HG02981 (cell line): Measurements from ENCODE around the gene SLC26A8.
"Not testable (repeated sequence)": the region's sequence is repeated elsewhere in the genome, so short reads cannot be mapped to it uniquely, and the experiment has no call there.

Source experiments
- ATAC-seq: cut with Tn5 transposase; IDR thresholded peaks from one replicate; pipeline ENCODE4 v1.9.1; 2021; ENCODE audit warnings: mild to moderate bottlenecking, moderate library complexity; ENCODE audit not compliant: unreplicated experiment

The SLC26A8 gene

DNA sequence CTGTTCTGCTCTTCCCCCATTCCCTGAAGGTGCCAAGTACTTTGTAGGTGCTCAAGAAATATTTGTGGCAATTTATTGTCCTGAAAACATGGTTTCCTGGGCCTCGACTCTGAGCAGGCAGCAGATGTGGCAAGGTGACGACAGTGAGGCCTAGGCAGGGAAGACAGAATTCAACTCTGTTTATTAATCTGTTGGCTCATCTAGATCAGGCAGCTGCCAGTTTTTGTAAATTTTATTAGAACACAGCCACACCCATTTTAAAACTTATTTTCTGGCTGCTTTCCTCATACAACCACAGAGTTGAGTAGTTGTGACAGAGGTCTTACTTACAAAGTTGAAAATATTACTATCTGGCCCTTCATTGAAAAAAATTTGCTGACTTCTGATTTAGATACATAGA is 27.7 kb upstream of the SLC26A8 start:
- ATAC-seq, result no peak

DNA sequence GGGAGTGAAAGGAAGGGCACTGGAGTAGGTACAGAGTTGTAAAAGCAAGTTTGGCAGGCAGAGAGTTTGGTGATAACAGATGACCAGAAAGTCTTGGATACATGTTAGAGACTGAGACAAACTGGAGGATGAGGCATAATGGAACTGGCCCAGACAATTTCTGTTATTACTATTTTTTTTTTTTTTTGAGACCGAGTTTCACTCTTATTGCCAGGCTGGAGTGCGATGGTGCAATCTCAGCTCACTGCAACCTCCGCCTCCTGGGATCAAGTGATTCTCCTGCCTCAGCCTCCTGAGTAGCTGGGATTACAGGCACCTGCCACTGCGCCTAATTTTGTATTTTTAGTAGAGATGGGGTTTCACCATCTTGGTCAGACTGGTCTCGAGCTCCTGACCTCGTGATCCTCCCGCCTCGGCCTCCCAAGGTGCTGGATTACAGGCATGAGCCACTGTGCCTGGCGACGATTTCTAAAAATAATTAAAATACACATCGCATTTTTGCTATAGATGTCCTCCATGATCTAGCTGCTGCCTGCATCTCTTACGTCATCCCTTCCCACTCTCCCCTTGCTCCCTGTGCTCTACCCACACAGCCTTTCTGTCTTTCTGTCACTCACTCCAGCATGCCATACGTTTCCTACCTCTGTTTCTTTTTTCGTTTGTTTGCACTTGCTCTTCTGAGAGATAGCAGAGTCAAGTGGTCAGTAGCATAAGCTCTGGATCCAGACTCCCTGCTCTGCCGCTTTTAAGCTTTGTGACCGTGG is 26.7 kb upstream of the SLC26A8 start:
- ATAC-seq, result no peak

- no peak for ATAC-seq
Observed at GRCh38 chr6:36050305-36050704, 25.9 kb upstream of the SLC26A8 start.

DNA sequence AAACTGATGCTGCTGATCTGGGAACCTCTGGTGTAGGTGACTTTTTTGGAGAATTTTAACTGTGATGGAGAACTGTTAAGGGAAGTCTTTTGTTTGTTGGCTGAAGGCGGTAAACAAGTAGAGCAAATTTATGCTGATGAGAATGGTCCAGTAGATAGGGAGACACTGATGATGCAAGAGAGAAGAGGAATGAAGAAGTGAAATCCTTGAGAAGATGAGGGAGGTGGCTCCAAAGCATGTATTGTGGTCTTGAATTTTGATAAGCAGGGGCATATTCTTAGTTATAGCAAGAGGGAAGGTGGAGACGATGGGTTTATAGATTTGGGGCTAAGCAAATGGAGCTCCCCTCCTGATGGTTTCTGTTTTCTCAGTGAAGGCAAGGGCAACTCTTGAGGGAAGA is 25.1 kb upstream of the SLC26A8 start:
- ATAC-seq, result no peak

GRCh38 chr6:36042618-36043260 is 18.3 kb upstream of the SLC26A8 start:
- no peak for ATAC-seq

DNA sequence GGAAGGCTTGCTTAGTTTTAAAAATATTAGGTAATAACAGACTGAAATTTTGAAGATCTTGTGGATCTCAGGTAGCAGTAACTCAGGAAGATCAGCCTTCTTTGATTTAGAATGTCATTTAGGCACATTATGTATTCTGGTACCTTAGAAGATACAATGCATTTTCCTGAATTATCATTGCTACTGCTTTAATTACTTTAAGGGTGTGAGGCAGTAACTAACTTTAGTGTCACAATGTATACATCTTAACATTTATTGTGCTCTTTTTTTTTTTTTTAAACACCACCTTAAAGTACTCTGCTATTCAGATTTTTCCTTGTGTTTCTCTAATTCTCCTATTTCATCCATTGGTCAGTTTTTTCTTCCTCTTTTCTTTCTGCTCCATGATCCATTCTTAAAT is 16.5 kb upstream of the SLC26A8 start:
- no peak for ATAC-seq

GRCh38 chr6:36039112-36039511 is 14.7 kb upstream of the SLC26A8 start:
- no peak for ATAC-seq

- ATAC-seq, result no peak
Observed at GRCh38 chr6:36038120-36038876, 13.9 kb upstream of the SLC26A8 start.

- ATAC-seq, result no peak
Observed at GRCh38 chr6:36035225-36035624, 10.8 kb upstream of the SLC26A8 start.

- no peak for ATAC-seq
Observed at GRCh38 chr6:36034441-36034840, 10.0 kb upstream of the SLC26A8 start.

- no peak for ATAC-seq
Observed at GRCh38 chr6:36033935-36034334, 9.5 kb upstream of the SLC26A8 start.

GRCh38 chr6:36033144-36033543 is 8.7 kb upstream of the SLC26A8 start:
- ATAC-seq, result not testable (repeated sequence)

- ATAC-seq, result no peak
Observed at GRCh38 chr6:36032261-36032660, 7.8 kb upstream of the SLC26A8 start.

DNA sequence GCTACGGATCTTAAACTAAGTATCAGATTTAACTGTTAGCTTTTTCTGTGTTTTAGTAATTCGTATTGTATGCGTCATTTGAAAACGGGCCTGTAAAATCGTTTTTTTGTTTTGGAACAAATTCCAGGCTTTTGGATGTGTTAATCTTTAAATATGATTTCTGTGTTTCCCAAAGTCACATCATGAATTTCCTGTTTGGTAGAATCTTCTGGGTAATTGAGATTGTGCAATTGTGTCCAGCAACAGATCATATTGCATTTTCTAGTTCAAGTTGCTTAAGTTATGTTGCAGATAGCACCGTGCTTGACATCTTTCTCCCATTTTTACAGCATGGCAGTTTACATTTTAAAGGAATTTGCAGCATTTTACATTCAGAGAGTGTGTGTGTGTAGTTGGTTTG is 5.0 kb upstream of the SLC26A8 start:
- ATAC-seq, result no peak

DNA sequence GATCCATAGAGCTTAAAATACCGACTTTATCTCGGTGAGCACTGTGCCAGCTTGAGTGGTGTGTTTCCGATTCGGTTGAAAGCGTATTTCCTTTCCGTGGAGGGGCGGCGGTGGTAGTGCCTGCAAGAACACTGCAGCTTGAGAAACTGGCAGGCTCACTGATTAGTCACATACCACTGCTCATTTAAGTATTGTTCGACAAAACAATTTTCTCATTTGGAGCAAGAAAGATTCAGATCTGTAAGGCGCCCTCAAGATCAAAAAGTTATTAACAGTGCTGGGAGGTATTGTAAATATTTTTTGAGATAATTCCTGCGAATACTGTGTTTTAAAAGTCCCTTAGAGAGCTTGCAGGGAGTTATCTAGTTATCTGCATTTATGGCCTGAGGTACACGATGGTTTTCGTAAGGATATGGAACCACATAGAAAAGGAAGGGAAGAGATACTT is 4.5 kb upstream of the SLC26A8 start:
- ATAC-seq, result no peak

DNA sequence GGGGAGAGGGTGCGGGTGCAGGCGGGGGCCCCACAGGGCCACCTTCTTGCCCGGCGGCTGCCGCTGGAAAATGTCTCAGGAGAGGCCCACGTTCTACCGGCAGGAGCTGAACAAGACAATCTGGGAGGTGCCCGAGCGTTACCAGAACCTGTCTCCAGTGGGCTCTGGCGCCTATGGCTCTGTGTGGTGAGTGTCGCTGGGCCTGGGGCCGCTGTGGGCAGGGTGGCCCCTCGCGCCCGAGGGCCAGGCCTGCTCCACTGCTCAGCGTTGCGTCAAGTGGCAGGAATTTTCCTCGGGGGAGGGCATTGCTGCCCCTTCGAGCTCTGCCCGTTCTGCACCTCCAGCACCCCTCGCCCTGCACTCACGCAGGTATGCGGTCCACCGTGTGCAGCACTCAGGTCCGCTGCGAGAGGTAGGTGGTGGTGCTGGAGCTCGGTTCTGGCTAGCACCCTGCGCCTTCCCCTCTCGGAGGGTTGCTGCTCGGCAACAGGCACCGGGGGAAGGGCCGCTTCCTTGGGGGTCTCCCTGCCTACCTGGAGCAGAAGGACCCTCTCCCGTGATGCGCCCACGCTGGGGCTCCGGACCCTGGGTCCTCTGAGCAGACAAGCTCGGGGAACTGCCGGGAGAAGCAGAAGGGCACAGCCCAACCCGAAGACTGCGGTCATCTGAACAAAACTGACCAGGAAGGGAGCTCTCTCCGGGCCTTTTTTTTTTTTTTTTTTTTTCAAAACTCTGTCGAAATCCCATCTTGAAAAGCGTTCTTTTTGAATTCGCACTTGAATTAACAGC is 3.8 kb upstream of the SLC26A8 start:
- ATAC-seq, result peak; percentile 24

DNA sequence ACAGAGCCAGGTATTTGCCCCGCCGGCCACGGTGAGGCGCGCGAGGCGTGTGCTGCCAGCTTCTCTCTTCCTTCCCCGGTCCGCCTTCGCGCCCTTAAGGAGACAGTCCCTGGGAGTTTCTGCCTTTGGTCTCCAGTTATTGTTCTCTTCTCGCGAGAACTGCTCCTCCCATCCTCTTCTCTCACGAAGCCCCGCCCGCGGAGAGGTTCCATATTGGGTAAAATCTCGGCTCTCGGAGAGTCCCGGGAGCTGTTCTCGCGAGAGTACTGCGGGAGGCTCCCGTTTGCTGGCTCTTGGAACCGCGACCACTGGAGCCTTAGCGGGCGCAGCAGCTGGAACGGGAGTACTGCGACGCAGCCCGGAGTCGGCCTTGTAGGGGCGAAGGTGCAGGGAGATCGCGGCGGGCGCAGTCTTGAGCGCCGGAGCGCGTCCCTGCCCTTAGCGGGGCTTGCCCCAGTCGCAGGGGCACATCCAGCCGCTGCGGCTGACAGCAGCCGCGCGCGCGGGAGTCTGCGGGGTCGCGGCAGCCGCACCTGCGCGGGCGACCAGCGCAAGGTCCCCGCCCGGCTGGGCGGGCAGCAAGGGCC is 3.2 kb upstream of the SLC26A8 start, which contains the start of gene MAPK14:
Gene MAPK14 (plus strand): TSS at position 308 of the 587 bp plus-strand sequence. CDS start 350 bp downstream, outside the sequence.
- peak; percentile 86 for ATAC-seq

- no peak for ATAC-seq
Observed at GRCh38 chr6:36025932-36026327, 1.5 kb upstream of the SLC26A8 start.

DNA sequence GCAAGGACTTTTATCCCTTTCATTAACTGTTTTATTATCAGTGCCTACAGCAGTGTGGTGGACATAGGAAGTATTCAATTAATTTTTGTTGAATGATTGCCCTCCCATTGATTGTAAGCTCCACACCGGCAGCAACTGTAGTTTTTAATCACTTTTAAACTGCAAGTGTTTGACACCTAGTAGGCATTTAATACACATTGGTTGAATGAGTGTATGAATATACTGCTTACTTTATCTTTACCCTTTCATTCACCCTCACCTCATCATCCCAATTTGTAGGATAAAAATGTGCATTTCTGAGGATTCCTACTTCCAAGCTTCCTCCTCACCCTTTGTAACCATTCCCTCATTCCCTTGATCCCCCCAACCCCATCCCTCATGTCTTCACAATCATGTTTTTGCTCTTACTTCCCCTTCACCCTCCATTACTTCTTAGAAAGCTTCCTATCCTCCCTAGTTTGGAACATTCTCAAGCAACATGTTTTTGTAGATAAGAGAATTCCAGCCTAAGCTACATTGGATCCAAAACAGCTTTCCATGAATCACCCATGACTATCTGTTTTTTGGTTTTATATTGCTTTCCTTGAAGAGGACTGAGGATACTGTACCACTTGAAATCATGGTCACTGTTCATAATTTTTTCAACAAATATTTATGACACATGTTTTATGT is 955 bp upstream of the SLC26A8 start:
- no peak for ATAC-seq

- ATAC-seq, result no peak
Observed at GRCh38 chr6:36020154-36020553, 4.3 kb downstream of the SLC26A8 start.
